ENCODE results near the gene TAF15.

Gene TAF15

GRCh38 chr17:35872196-35872980 lies 63.1 kb downstream of the TAF15 start:
- no peak for DNase-seq (ENCODE audit: low spot score)

- DNase-seq (ENCODE audit: low spot score) = no peak
Measured at GRCh38 chr17:35875072-35875799, 66.0 kb downstream of the TAF15 start.

DNA sequence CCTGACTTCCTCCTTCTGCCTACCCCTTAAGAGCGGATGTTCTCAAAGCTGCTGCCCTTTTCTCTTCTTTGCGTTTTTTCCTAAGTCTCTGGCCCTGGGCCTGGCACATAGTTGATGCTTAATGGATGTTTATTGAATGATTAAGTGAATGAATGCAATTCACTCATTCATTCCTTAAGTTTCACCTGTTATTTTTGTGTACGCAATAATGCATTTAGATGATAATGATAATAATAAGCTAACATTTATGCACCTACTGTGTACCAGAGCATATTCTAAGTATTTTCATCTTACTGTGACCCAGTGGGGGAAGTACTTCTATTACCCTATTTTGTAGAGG lies 66.5 kb downstream of the TAF15 start:
- DNase-seq (ENCODE audit: low spot score) = no peak

DNA sequence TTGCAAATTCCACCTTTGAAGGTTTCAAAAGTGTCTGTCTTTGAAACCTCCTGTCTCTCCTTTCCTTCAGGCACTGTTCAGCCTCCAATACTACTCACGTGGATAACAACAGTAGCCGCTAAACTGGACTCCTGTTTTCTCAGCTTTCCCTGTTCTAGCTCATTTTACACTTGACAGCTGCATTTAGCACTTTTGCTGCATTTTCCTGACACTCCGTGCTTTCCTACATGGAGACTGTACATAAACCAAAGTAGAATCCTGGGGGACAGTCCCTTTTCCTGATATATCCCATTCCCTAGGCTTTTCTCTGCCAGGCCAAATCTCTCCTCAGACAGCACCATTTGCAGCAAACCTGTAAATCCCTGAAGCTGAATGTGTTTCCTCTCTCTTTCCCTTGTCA lies 67.2 kb downstream of the TAF15 start:
- no peak for DNase-seq (ENCODE audit: low spot score)

- DNase-seq (ENCODE audit: low spot score) = no peak
Measured at GRCh38 chr17:35877345-35878029, 68.2 kb downstream of the TAF15 start.

DNA sequence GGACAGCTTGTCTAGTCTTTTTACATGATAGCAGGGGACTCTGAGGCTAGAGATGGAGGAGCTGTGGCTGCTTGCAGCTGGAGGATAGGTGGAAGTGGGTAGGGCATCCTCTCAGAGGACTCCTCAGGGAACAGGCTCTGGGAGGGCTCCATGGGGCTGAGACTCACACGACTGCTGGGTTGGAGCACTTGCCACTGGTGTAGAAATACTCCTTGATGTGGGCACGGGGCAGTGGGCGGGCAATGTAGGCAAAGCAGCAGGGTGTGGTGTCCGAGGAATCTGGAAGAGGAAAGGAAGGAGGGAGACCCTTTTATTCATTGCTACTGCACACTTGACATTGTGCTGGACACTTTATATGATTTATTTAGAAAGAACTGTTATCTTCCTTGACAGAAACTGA lies 69.1 kb downstream of the TAF15 start:
- DNase-seq (ENCODE audit: low spot score) = no peak

DNA sequence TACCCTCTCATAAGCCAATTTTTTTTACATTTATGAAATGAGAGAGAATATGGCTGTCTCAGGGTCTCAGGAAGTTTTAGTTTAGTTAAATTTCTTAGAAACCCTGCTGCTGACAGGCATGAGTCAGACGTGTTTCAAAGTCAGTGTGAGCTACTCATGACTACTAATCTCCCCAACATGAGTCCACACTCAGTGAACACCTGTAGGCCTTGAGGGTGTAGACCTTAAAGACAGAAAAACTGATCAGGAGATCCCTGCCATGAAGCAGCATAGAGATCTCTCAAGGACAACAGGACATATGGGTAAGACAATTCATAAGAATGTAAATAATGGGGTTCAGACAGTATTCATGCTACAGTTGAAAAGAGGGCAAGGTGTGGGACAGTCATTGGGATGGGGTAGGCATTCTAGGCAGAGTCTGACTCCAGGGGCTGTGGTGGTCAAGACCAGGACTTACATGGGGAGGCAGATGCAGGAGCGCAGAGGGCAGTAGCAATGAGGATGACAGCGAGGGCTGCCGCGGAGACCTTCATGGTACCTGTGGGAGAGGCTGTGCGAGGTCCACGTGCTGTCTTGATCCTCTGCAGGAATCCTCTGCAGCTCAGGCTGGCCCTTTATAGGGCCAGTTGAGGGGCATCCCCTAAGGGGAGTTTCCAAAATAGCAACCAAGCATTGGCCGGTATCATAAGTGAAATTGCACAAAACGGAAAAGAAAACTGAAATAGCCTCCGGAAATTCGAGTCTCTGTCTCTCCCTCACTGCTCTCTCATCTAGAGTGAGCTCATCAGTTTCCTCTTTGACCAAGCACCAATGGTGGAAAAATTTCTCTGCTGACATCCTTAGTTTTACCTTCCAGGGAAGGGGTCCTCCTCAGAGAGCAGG lies 70.7 kb downstream of the TAF15 start, which contains the start of gene CCL5:
TSS of gene CCL5 (minus strand) at position 588 of the 882 bp plus-strand sequence.
- no peak for DNase-seq (ENCODE audit: low spot score)

DNA sequence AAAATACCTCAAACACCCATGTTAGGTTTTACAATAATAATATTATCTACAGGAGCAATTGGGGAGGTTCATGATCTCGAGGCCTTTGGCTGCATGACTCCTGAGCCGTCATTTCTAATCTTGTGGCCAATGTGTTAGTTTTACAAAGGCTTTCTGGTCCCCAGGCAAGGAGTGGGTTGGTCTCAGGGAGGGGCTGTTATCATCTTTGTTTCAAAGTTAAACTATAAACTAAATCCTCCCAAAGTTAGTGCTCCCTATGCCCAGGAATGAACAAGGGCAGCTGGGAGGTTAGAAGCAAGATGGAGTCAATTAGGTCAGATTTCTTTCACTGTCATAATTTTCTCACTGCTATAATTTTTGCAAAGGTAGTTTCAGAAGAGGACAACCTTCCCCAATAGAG lies 80.0 kb downstream of the TAF15 start:
- DNase-seq (ENCODE audit: low spot score) = no peak

- DNase-seq (ENCODE audit: low spot score) = no peak
Measured at GRCh38 chr17:35889818-35890773, 80.8 kb downstream of the TAF15 start.

GRCh38 chr17:35890774-35891155 lies 81.5 kb downstream of the TAF15 start:
- DNase-seq (ENCODE audit: low spot score) = no peak

GRCh38 chr17:35891269-35891668 lies 82.0 kb downstream of the TAF15 start:
- DNase-seq (ENCODE audit: low spot score) = no peak

- no peak for DNase-seq (ENCODE audit: low spot score)
Measured at GRCh38 chr17:35892091-35893035, 83.1 kb downstream of the TAF15 start.

DNA sequence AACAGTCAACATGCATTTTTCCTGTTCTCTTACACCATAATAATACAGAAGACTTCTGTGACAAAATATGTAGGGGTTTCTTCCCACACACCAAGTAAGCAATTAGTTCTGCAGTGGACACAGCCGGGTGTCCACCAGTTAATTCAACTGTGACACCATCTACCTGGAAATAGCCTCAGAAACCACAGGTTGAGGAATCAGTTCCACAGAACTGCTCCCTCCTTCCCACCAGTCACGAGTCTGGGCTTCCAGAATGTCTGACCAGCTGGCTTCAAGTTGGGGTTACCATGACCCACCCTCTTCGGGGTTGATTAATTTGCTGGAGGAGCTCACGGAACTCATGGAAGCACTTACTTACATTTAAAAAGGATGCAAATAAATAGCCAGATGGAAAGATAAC lies 84.5 kb downstream of the TAF15 start:
- DNase-seq (ENCODE audit: low spot score) = no peak

DNA sequence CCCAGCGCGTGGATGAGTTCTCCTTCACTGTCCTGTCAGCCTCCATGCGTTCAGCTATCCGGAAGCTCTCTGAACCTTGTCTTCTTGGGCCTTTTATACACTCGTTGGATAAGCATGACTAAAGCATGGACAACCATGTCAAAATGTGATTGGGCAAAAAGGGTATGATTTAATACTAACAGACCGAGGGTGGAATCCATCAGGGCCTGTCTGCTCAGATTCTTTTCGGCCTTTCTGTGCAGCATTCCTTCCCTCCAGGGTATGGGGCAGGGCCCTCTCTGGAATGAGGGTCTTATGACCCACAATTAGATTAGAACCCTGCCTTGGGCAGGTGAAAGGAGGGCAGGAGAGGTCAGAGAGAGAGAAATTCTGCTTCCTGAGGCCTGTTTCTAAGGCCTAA lies 84.9 kb downstream of the TAF15 start:
- DNase-seq (ENCODE audit: low spot score) = no peak

- DNase-seq (ENCODE audit: low spot score) = no peak
Measured at GRCh38 chr17:35895636-35896587, 86.6 kb downstream of the TAF15 start.
